Head of caudate nucleus (tissue), 42 donors: ENCODE measurements around the gene GATAD2B.

Source experiments
- DNase-seq, 42 donors: peaks; one replicate each; pipeline versions ENCODE4 v3.0.0 to v3.0.0-alpha.2; 2020 to 2021; ENCODE audit warnings: mixed read lengths in 7 of 42
- intact Hi-C: fragments of 100-400 bp; cut with DNase I; formaldehyde crosslinking; loops from one replicate; pipeline ENCODE4 v1.15.0; 2022

Gene GATAD2B

GRCh38 chr1:153922972-153923925 lies at the start of gene GATAD2B:
Gene GATAD2B, minus strand, starts transcription at chr1:153922972. Its CDS starts 94,625 bp downstream, at chr1:153828347.
- intact Hi-C loops, result loop anchor here (2.0 to 5.0 kb wide), 2 partner anchors 24 to 101 kb away; partner anchors contain the start of gene DENND4B
- peak; percentile 96 to 100 (median 99) for DNase-seq

- no peak for DNase-seq
- intact Hi-C loops, result no loop called here
These were observed 47.6 kb upstream of the GATAD2B start for GRCh38 chr1:153970346-153970745.

DNA sequence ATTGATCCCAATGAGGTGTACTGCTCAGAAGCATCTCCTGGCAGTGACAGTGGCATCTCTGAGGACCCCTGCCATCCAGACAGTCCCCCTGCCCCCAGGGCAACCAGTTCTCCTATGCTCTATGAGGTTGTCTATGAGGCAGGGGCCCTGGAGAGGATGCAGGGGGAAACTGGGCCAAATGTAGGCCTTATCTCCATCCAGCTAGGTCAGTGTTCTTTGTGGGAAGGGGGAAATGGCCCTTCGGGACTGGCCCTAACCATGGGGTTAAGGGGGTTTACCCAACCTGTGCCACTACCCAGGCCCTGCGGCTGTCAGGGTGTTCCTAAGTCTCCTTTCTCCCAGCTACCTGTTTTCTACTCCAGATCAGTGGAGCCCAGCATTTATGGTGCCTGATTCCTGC lies 46.2 kb upstream of the GATAD2B start:
- intact Hi-C loops, result no loop called here
- DNase-seq, result no peak

DNA sequence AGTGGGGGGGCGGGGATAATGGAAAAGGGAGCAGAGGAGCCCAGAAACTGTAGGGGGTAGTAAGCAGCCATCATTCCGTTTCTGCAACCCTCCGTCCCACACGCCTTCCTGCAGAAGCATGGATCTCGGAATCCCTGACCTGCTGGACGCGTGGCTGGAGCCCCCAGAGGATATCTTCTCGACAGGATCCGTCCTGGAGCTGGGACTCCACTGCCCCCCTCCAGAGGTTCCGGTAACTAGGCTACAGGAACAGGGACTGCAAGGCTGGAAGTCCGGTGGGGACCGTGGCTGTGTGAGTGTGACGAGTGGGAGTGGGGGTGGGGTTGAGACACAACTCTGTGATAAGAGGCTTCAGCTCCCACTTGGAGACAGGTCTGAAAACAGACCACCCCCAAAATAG lies 45.6 kb upstream of the GATAD2B start:
- intact Hi-C loops, result no loop called here
- DNase-seq, result no peak

GRCh38 chr1:153968000-153968363 lies 45.2 kb upstream of the GATAD2B start:
- intact Hi-C loops, result no loop called here
- peak in 3 of 42 donors; percentile 20 to 39 (median 27) for DNase-seq

DNA sequence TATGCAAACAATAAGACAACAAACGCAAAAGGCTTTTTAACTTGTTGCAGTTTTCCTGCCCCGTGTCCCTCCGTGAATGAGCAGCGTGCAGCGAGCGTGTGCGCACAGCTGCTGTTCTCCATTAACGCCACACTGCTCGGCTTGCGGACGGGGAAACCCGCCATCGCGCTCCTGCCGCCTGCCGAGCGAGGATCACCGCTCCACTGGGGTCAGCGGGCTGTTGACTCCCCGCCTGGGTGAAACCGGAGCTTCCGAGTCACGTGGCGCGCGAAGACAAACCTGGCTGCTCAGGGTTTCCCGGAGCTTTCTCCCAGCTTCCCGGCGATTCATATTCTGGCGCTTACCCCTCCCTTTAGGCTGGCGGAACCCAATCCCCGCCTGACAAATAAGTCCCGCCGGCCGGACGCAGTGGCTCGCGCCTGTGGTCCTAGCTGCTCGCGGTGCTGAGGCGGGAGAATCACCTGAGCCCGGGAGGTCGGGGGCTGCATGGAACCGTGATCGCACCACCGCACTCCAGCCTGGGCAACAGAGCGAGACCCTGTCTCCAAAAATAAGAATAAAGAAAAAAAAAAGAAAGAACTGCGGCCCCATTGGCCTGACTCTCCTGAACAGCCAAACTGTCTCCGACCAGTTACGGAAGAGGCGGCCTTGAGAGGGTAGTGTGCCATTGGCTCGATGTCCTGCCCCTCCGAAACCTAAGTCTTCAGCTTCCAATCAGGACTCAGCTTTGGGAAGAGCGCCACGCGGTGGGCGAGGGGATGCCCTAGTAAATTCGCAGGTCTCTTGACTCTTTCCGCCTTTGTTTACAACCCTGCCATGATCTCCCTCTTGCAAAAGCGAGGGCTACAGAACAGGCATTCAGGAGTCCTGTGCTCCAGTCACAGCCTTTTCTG lies 44.6 kb upstream of the GATAD2B start, which contains the start of gene CREB3L4:
CREB3L4 (plus strand) TSS at position 796 of the 893 bp plus-strand sequence. CDS start 624 bp downstream, outside the sequence.
- intact Hi-C loops, result no loop called here
- peak; percentile 84 to 97 (median 93) for DNase-seq

- DNase-seq, result peak in 10 of 42 donors; percentile 13 to 55 (median 32)
- intact Hi-C loops, result no loop called here
These were observed 41.1 kb upstream of the GATAD2B start for GRCh38 chr1:153963850-153964331.

DNA sequence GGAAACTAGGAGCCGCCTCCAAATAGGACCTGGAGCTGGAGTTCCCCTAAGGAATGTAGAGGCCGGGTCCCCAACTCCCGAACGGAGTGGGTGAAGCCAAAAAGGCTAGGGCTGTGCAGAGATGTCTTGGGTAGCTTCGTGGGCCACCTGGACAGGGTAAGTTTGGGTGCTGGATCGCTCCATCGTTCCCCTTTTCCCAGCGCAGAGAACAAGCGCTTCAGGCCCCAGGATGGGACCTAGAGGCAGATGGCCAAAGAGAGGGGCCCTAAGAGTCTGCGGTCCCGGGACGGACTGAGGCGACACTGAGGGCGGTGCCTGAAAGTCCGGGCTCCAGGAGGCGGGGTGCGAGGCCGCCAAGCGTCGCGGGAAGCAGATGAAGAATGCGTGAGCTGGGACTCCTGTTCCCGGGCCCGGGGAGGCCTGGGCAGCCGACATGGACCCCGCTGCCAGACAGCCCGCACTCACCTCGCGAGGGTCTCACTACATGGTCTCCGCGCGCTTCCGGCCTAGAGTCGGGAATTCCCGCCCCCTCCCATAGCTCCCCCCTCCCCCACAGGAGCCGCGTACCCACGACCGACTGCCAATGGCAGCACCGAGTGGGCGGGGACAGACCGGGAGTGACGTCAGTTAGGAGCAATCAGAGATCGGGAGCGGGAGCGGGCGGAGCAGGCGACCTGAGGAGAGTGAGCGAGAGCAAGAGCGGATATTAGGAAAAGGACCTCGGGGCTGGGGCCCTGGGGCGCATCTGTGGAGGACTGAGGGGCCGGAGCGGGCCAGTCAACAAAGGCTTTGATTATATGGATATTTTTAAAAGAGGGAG lies 40.5 kb upstream of the GATAD2B start, which contains the start of gene SLC39A1:
SLC39A1 (minus strand) TSS at position 508 of the 820 bp plus-strand sequence. CDS start 822 bp downstream, outside the sequence.
- DNase-seq, result peak; percentile 96 to 100 (median 99)
- intact Hi-C loops, result no loop called here

DNA sequence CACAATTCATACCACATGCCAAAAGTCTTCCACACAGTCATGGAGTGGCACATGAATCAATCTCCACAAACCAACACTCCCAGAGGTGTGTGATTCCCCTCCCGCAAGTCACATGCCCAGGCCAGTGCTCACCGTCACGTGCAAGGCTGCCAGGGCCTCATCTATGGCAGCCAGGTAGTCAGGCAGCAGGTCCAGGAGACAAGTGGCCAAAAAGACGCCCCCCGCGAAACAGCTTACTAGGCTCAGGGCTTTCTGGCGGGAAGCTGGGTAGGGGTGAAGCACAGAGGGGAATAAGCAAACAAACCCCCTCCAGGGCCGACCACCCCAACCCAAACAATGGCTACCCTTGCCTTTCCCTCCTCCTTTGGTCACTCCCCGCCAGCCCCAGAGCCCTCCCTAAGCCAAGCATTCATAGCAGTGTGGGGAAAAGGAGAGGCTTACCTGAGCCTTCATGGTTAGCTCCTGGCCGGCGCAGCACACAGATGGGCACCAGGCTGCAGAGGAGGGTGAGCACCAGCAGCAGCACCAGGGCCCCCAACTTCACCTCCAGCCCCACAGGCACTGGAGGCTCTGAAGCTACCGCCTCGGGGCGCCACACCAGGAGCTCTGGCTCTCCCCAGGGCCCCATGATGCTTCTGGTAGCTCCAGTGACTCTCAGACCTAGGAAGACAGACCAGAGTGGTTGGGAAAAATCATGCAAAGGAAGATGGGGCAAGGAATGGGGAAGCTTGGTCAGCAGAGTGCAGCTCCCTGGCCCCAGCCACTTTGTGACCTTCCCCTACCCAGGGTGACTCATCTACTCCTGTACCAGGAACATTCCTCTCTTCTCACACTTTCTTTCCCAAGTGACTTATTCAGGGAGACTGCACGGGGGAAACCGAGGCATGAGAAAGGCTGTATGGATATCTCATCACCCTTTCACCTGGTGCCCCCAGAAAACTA lies 39.6 kb upstream of the GATAD2B start:
- peak in 4 of 42 donors; percentile 26 to 59 (median 32) for DNase-seq
- intact Hi-C loops, result no loop called here

DNA sequence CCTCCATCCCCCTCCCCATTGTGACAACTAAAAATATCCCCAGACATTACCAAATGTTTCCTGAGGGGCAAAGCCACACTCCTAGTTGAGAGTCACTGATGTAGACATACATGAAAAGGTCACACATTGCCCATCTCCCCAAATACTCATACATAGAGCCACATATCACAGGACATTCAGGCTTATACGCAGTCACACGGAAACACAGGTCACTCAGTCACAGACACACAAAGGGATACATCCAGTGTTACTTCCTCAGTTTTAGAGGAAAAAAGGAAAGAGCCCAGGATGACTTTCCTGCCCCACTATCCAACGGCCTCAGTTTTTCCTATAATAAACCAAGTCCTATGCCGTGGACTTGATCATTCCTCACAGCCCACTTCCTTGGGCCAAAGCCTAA lies 38.6 kb upstream of the GATAD2B start:
- intact Hi-C loops, result no loop called here
- no peak for DNase-seq

- no peak for DNase-seq
- intact Hi-C loops, result no loop called here
These were observed 37.4 kb upstream of the GATAD2B start for GRCh38 chr1:153960206-153960605.

GRCh38 chr1:153959454-153959853 lies 36.7 kb upstream of the GATAD2B start:
- DNase-seq, result no peak
- intact Hi-C loops, result loop anchor here (10.0 kb wide), 1 partner anchor 165 kb away; no protein-coding TSS in a partner anchor

DNA sequence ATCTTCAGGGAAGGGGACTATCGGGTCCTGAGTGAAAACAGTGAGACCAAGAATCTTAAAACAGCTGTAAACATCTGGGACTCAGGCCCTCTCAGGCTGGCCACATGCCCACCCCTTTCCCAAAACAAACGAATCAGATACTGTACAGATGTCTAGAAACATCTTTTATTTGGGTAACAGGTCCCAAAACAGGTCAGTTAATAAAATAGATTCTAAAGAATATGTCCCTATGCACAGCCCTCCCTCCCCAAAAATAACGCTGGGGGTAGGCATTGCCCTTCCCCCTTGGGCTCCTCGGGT lies 36.1 kb upstream of the GATAD2B start:
- peak in 1 of 42 donors; percentile 46 for DNase-seq
- intact Hi-C loops, result loop anchor here (10.0 kb wide), 1 partner anchor 164 kb away; no protein-coding TSS in a partner anchor

DNA sequence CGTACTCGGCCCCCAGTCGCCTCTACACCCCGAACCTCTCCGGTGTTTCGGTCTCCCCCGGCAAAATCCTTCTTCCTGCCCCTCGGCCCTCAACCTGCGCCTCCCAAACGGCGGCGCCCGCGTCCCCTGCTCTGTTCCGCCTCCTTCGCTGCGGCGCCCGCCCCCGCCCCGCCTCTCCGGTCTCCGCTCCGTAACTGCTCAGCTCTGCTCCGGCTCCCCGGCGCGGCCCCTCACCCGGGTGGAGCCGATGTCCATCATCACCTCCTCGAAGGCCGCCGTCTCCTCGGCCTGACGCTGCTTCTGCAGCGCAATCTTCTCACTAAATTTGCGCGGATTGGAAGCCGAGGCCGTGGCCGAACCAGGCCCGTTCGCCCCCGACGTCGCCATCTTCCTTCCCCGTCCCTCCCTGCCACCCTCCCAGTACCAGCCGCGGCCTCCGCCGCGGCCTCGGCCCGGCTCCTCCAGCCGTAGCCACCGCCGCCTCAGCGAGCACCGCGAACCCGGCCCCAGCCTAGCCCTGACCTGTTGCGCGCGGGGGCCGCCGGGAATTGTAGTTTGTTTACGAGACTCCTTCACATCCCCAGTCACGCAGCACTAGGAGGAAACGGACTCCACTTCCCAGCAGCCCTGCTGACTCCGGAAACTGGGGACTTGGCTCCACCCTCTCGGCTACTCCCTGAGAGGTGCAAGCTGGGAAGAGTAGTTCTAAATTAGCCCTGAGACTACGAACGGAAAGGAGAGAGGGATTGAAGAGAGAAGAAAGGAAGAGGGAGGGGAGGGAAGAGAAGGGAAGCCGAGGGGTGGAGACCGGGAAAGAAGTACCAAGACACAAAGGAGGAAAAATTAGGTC lies 35.6 kb upstream of the GATAD2B start, which contains the start of gene CRTC2:
CRTC2 (minus strand) TSS at position 502 of the 850 bp plus-strand sequence; CDS start at position 387, 115 bp downstream.
- DNase-seq, result peak; percentile 98 to 100 (median 99)
- intact Hi-C loops, result loop anchor here (10.0 kb wide), 1 partner anchor 164 kb away; no protein-coding TSS in a partner anchor

GRCh38 chr1:153957744-153958110 lies 35.0 kb upstream of the GATAD2B start:
- intact Hi-C loops, result loop anchor here (10.0 kb wide), 1 partner anchor 163 kb away; no protein-coding TSS in a partner anchor
- no peak for DNase-seq
